Lung (tissue), 12 donors: ENCODE measurements around the gene ZNF548. TPM values are rescaled to one million over a fixed set of nuclear protein-coding genes. Genes with fewer than 3 reads are reported as not detected.

Experiments used
- ATAC-seq: fragments of 200-7000 bp; cut with Tn5 transposase; one replicate; pipeline ENCODE4 v1.9.1; 2020; ENCODE audit warnings: moderate number of reproducible peaks; ENCODE audit not compliant: insufficient read depth, low FRiP score
- DNase-seq, 3 donors: peaks; one replicate each; pipeline ENCODE4 v3.0.0-alpha.2; 2013 to 2017
- H3K27ac ChIP-seq, 2 donors: one replicate each; pipeline ENCODE4 v1.5.1; 2013; ENCODE audit warnings: mild to moderate bottlenecking in 2 of 2, moderate library complexity in 2 of 2, control low read depth in 1 of 2, inconsistent platforms in 1 of 2, low read depth in 1 of 2, low read length in 1 of 2
- H3K27me3 ChIP-seq, 3 donors: one replicate each; pipeline ENCODE4 v1.5.1; 2013; ENCODE audit warnings: low read length in 2 of 3; ENCODE audit not compliant: control insufficient read depth in 3 of 3, insufficient read depth in 3 of 3
- H3K36me3 ChIP-seq, 4 donors: one replicate each; pipeline ENCODE4 v1.5.1; 2013; ENCODE audit warnings: low read length in 4 of 4, mild to moderate bottlenecking in 1 of 4, moderate library complexity in 1 of 4; ENCODE audit not compliant: control insufficient read depth in 4 of 4, insufficient read depth in 4 of 4
- H3K4me1 ChIP-seq, 5 donors: one replicate each; pipeline ENCODE4 v1.5.1; 2013; ENCODE audit warnings: low read length in 5 of 5, mild to moderate bottlenecking in 2 of 5, moderate library complexity in 1 of 5; ENCODE audit not compliant: control insufficient read depth in 5 of 5, insufficient read depth in 5 of 5
- H3K4me3 ChIP-seq: one replicate; pipeline ENCODE4 v1.5.1; 2013; ENCODE audit warnings: mild to moderate bottlenecking, control low read depth, moderate library complexity
- H3K9ac ChIP-seq, 2 donors: one replicate each; pipeline ENCODE4 v1.5.1; 2013; ENCODE audit warnings: low read length in 2 of 2, control low read depth in 1 of 2; ENCODE audit not compliant: insufficient read depth in 1 of 2
- H3K9me3 ChIP-seq, 4 donors: one replicate each; pipeline ENCODE4 v1.5.1; 2013; ENCODE audit warnings: low read length in 3 of 4, mild to moderate bottlenecking in 1 of 4, moderate library complexity in 1 of 4; ENCODE audit not compliant: control insufficient read depth in 4 of 4, insufficient read depth in 3 of 4
- CTCF ChIP-seq: IDR thresholded peaks from 2 replicates; pipeline ENCODE4 v1.5.1; 2012; ENCODE audit warnings: mild to moderate bottlenecking; ENCODE audit errors: control extremely low read depth, extremely low read depth
- WGBS, 2 donors: extraction: QIAGEN DNeasy Blood & Tissue Kit; methylation state at CpG; one replicate each; pipeline ENCODE4 v1.1.7; 2013; 5-methylcytosine and 5-hydroxymethylcytosine counted together
- polyA plus RNA-seq, 2 donors: library from polyadenylated mRNA; stranded (reverse); fragments of 200-250 nt; gene quantifications; one replicate each; pipeline ENCODE4 v1.2.1, GENCODE V29; 2013
- total RNA-seq, 2 donors: library from RNA; depleted of rRNA in 1 of 2; stranded (reverse); fragments of >200 nt in 1 of 2; gene quantifications; one replicate each; pipeline ENCODE4 v1.2.1, GENCODE V29; 2014 to 2021
- donor health status: control.
- donor health status: control.
- donor health status: Bipolar disorder and iron deficiency.
- donor health status: healthy.
- donor health status: DM: yes; HTN: yes; CAD: no.

The ZNF548 gene
- total and polyA plus RNA-seq, 4 donors, result 5.6 to 35.7 (median 10.9) TPM

GRCh38 chr19:57441979-57442752, 52.5 kb downstream of the ZNF548 start:
- no peak for TF ChIP-seq CTCF
- WGBS, 2 donors, result 81% methylated on average over 7 of the region's 7 CpGs
- Histone ChIP-seq H3K9me3 (peaks cover 0 to 66% (median 5%) of the 10 kb centered on the region in 4 donors), H3K36me3 (peaks cover 20 to 42% (median 28%) of the 10 kb centered on the region in 4 donors), H3K27ac (no peak overlapping the region), H3K4me1 (no peaks in the 10 kb centered on the region), H3K9ac (no peak overlapping the region), H3K4me3 (no peak overlapping the region), H3K27me3 (no peaks in the 10 kb centered on the region)
- no peak for DNase-seq
- no peak for ATAC-seq

DNA sequence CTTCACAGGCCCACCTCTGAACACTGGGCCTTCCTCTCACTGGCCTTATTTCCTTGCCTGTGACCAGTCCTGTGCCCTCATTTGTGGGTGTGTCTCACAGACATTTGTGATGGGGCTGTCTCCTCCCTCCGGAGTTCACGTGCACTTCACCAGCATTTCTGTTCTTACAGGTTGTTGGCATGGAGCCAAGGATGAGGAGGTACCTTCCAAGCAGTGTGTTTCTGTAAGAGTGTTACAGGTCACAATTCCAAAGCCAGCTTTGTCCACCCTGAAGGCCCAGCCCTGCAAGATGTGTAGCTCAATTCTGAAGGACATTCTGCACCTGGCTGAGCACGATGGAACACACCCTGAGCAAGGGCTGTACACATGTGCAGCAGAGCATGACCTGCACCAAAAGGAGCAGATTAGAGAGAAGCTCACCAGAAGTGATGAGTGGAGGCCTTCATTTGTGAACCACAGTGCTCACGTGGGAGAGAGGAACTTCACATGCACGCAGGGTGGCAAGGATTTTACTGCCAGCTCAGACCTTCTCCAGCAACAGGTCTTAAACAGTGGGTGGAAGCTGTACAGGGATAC, 53.6 kb downstream of the ZNF548 start:
- peaks cover 0 to 61% (median 6%) of the 10 kb centered on the region in 4 donors for H3K9me3 ChIP-seq
- WGBS, 2 donors, result 75 to 87% methylated on average over 5 of the region's 5 CpGs
- no peak overlapping the region for H3K27ac ChIP-seq
- DNase-seq (no peak), ATAC-seq (no peak)
- H3K4me1 ChIP-seq, result no peaks in the 10 kb centered on the region
- TF ChIP-seq CTCF, result no peak
- no peaks in the 10 kb centered on the region for H3K27me3 ChIP-seq
- no peak overlapping the region for H3K9ac ChIP-seq
- H3K4me3 ChIP-seq, result no peak overlapping the region
- H3K36me3 ChIP-seq, result peaks cover 20 to 42% (median 27%) of the 10 kb centered on the region in 4 donors

- ATAC-seq (no peak), DNase-seq (no peak)
- Histone ChIP-seq H3K4me1 (no peaks in the 10 kb centered on the region), H3K9ac (no peak overlapping the region), H3K27ac (no peak overlapping the region), H3K27me3 (no peaks in the 10 kb centered on the region), H3K36me3 (peaks cover 3 to 15% (median 7%) of the 10 kb centered on the region in 4 donors), H3K9me3 (peaks cover 0 to 24% (median 3%) of the 10 kb centered on the region in 4 donors), H3K4me3 (no peak overlapping the region)
- WGBS, 2 donors, result 95 to 96% methylated on average over 3 of the region's 3 CpGs
- no peak for TF ChIP-seq CTCF
Observed at GRCh38 chr19:57452307-57452706, 62.7 kb downstream of the ZNF548 start.

Other genes with a start within 250 kb of the ZNF548 start
- not detected for gene ZIM3, start 244.7 kb upstream of the ZNF548 start, total RNA-seq
- gene ZIM3, start 244.7 kb upstream of the ZNF548 start, polyA plus RNA-seq, result not detected
- gene DUXA, start 222.4 kb upstream of the ZNF548 start, total RNA-seq, result not detected
- not detected for gene DUXA, start 222.4 kb upstream of the ZNF548 start, polyA plus RNA-seq
- gene ZNF264, start 198.4 kb upstream of the ZNF548 start, total RNA-seq, result 10 to 100 TPM; 45.0 to 46.0 TPM
- 1 to 10 TPM; 5.7 to 8.2 TPM for gene ZNF264, start 198.4 kb upstream of the ZNF548 start, polyA plus RNA-seq
- 1 to 10 TPM in 1 of 2 donors, under 1 TPM in 1; 0.80 to 1.2 TPM for gene AURKC, start 158.8 kb upstream of the ZNF548 start, total RNA-seq
- gene AURKC, start 158.8 kb upstream of the ZNF548 start, polyA plus RNA-seq, result under 1 TPM; 0.50 to 0.85 TPM
- 10 to 100 TPM; 13.8 to 29.0 TPM for gene ZNF805, start 149.2 kb upstream of the ZNF548 start, total RNA-seq
- gene ZNF805, start 149.2 kb upstream of the ZNF548 start, polyA plus RNA-seq, result 1 to 10 TPM in 1 of 2 donors, under 1 TPM in 1; 0.65 to 1.8 TPM
- 100 to 1,000 TPM in 1 of 2 donors, 10 to 100 TPM in 1; 54.1 to 113 TPM for gene ZNF460, start 109.4 kb upstream of the ZNF548 start, total RNA-seq
- gene ZNF460, start 109.4 kb upstream of the ZNF548 start, polyA plus RNA-seq, result 1 to 10 TPM; 1.2 to 4.0 TPM
- 10 to 100 TPM in 1 of 2 donors, 1 to 10 TPM in 1; 5.2 to 15.4 TPM for gene ZNF543, start 69.4 kb upstream of the ZNF548 start, total RNA-seq
- gene ZNF543, start 69.4 kb upstream of the ZNF548 start, polyA plus RNA-seq, result 1 to 10 TPM; 1.3 to 1.4 TPM
- gene ZNF304, start 38.6 kb upstream of the ZNF548 start, total RNA-seq, result 10 to 100 TPM in 1 of 2 donors, 1 to 10 TPM in 1; 7.9 to 13.5 TPM
- 1 to 10 TPM; 2.6 to 3.8 TPM for gene ZNF304, start 38.6 kb upstream of the ZNF548 start, polyA plus RNA-seq
- 10 to 100 TPM in 1 of 2 donors, 1 to 10 TPM in 1; 6.2 to 15.1 TPM for gene TRAPPC2B, start 26.3 kb upstream of the ZNF548 start, total RNA-seq
- gene TRAPPC2B, start 26.3 kb upstream of the ZNF548 start, polyA plus RNA-seq, result 10 to 100 TPM; 15.3 to 25.4 TPM
- gene ZNF547, start 26.3 kb upstream of the ZNF548 start, total RNA-seq, result 1 to 10 TPM; 2.8 to 4.2 TPM
- gene ZNF547, start 26.3 kb upstream of the ZNF548 start, polyA plus RNA-seq, result 1 to 10 TPM; 1.4 to 1.6 TPM
- 10 to 100 TPM; 13.4 to 18.3 TPM for gene ZNF17, start 21.3 kb downstream of the ZNF548 start, total RNA-seq
- 1 to 10 TPM; 2.1 to 4.0 TPM for gene ZNF17, start 21.3 kb downstream of the ZNF548 start, polyA plus RNA-seq
- 10 to 100 TPM; 10.6 to 14.6 TPM for gene ZNF749, start 45.5 kb downstream of the ZNF548 start, total RNA-seq
- gene ZNF749, start 45.5 kb downstream of the ZNF548 start, polyA plus RNA-seq, result 1 to 10 TPM; 4.0 to 8.8 TPM
- gene VN1R1, start 67.3 kb downstream of the ZNF548 start, total RNA-seq, result 1 to 10 TPM in 1 of 2 donors, under 1 TPM in 1; 0.58 to 3.1 TPM
- under 1 TPM; 0.15 to 0.28 TPM for gene VN1R1, start 67.3 kb downstream of the ZNF548 start, polyA plus RNA-seq
- gene ZNF772, start 87.7 kb downstream of the ZNF548 start, total RNA-seq, result 10 to 100 TPM in 1 of 2 donors, 1 to 10 TPM in 1; 8.1 to 28.1 TPM
- gene ZNF772, start 87.7 kb downstream of the ZNF548 start, polyA plus RNA-seq, result 1 to 10 TPM in 1 of 2 donors, under 1 TPM in 1; 0.98 to 2.7 TPM
- gene ZNF419, start 97.9 kb downstream of the ZNF548 start, total RNA-seq, result 10 to 100 TPM; 10.1 to 12.5 TPM
- 1 to 10 TPM; 4.3 to 5.2 TPM for gene ZNF419, start 97.9 kb downstream of the ZNF548 start, polyA plus RNA-seq
- 10 to 100 TPM in 1 of 2 donors, 1 to 10 TPM in 1; 6.3 to 17.0 TPM for gene ZNF773, start 110.1 kb downstream of the ZNF548 start, total RNA-seq
- 1 to 10 TPM; 2.5 to 4.3 TPM for gene ZNF773, start 110.1 kb downstream of the ZNF548 start, polyA plus RNA-seq
- 10 to 100 TPM in 1 of 2 donors, 1 to 10 TPM in 1; 4.8 to 14.8 TPM for gene ZNF549, start 137.5 kb downstream of the ZNF548 start, total RNA-seq
- 1 to 10 TPM; 1.7 to 2.4 TPM for gene ZNF549, start 137.5 kb downstream of the ZNF548 start, polyA plus RNA-seq
- 10 to 100 TPM in 1 of 2 donors, 1 to 10 TPM in 1; 8.4 to 21.4 TPM for gene ZNF550, start 170.0 kb downstream of the ZNF548 start, total RNA-seq
- 1 to 10 TPM; 2.0 to 3.0 TPM for gene ZNF550, start 170.0 kb downstream of the ZNF548 start, polyA plus RNA-seq
- 1 to 10 TPM; 4.2 to 4.6 TPM for gene ZNF416, start 189.1 kb downstream of the ZNF548 start, total RNA-seq
- 1 to 10 TPM; 1.7 to 2.2 TPM for gene ZNF416, start 189.1 kb downstream of the ZNF548 start, polyA plus RNA-seq
- 10 to 100 TPM in 1 of 2 donors, 1 to 10 TPM in 1; 4.3 to 13.8 TPM for gene ZIK1, start 194.3 kb downstream of the ZNF548 start, total RNA-seq
- gene ZIK1, start 194.3 kb downstream of the ZNF548 start, polyA plus RNA-seq, result 1 to 10 TPM; 1.0 to 2.7 TPM
- gene ZNF530, start 210.0 kb downstream of the ZNF548 start, total RNA-seq, result 1 to 10 TPM; 4.0 to 4.7 TPM
- gene ZNF530, start 210.0 kb downstream of the ZNF548 start, polyA plus RNA-seq, result 1 to 10 TPM; 1.5 to 2.1 TPM
- gene ZNF134, start 224.4 kb downstream of the ZNF548 start, total RNA-seq, result 10 to 100 TPM; 17.7 to 33.2 TPM
- gene ZNF134, start 224.4 kb downstream of the ZNF548 start, polyA plus RNA-seq, result 1 to 10 TPM; 3.6 to 8.2 TPM
- gene ZNF211, start 243.3 kb downstream of the ZNF548 start, total RNA-seq, result 10 to 100 TPM; 10.7 to 36.9 TPM
- gene ZNF211, start 243.3 kb downstream of the ZNF548 start, polyA plus RNA-seq, result 1 to 10 TPM; 6.5 to 7.1 TPM